Right lobe of liver (tissue), 6 donors: ENCODE data around the gene HRAS. TPM values are rescaled to one million over a fixed set of nuclear protein-coding genes. Genes with fewer than 3 reads are reported as not detected.

Source experiments
- ATAC-seq, 4 donors: fragments of 200-7000 bp; cut with Tn5 transposase; one replicate each; pipeline ENCODE4 v1.9.1; 2020; ENCODE audit warnings: mild to moderate bottlenecking in 4 of 4, moderate library complexity in 4 of 4
- DNase-seq, 3 donors: peaks; one replicate each; pipeline ENCODE4 v3.0.0-alpha.2; 2020
- H3K27ac ChIP-seq, 3 donors: fragments of 200-600 bp; one replicate each; pipeline ENCODE4 v1.8.0; 2022
- H3K27me3 ChIP-seq, 2 donors: fragments of 200-600 bp; one replicate each; pipeline ENCODE4 v1.8.0; 2022
- H3K36me3 ChIP-seq, 4 donors: fragments of 200-600 bp; sonication (generic) in 1 of 4; one replicate each; pipeline versions ENCODE4 v1.5.1 to v1.8.0; 2017 to 2022; ENCODE audit warnings: control low read depth in 1 of 4
- H3K4me1 ChIP-seq, 4 donors: fragments of 200-600 bp; sonication (generic) in 1 of 4; one replicate each; pipeline versions ENCODE4 v1.5.1 to v1.8.0; 2017 to 2022; ENCODE audit warnings: control low read depth in 1 of 4
- H3K4me3 ChIP-seq, 3 donors: fragments of 200-600 bp; one replicate each; pipeline ENCODE4 v1.8.0; 2022
- H3K9me3 ChIP-seq, 4 donors: fragments of 200-600 bp; sonication (generic) in 1 of 4; one replicate each; pipeline versions ENCODE4 v1.5.1 to v1.8.0; 2017 to 2022; ENCODE audit warnings: control low read depth in 1 of 4
- CTCF ChIP-seq, 4 donors: fragments of 200-600 bp in 3 of 4; fragments of 450-650 bp in 1 of 4; IDR thresholded peaks; one replicate each; pipeline versions ENCODE4 v1.5.1 to v1.8.0; 2016 to 2022; ENCODE audit warnings: antibody characterized with exemption in 4 of 4, mild to moderate bottlenecking in 2 of 4
- POLR2A ChIP-seq: fragments of 450-650 bp; IDR thresholded peaks from one replicate; pipeline ENCODE4 v1.6.1; 2017; ENCODE audit warnings: antibody characterized with exemption, mild to moderate bottlenecking
- WGBS: methylation state at CpG from one replicate; pipeline ENCODE4 v1.1.6; 2018; ENCODE audit warnings: low coverage, low lambda C conversion rate; ENCODE audit not compliant: insufficient coverage; ENCODE audit errors: missing lambda C conversion rate; 5-methylcytosine and 5-hydroxymethylcytosine counted together
- intact Hi-C, 2 donors: fragments of 100-400 bp; cut with DNase I; formaldehyde crosslinking; loops; one replicate each; pipeline versions ENCODE4 v1.11.2 to v1.14.1; 2022
- total RNA-seq, 6 experiments: library from RNA; depleted of rRNA in 2 of 6; stranded (reverse); fragments of >200 nt in 2 of 6; fragmentation: NEBNext Ultra II Directional in 3 of 6; extraction: Animal tissue kit (Norgen Biotek cat#: 25700) in 3 of 6; gene quantifications; one replicate each; pipeline versions ENCODE4 v1.1.0 to v1.2.4, GENCODE V29; 2016 to 2023
- donor health status: DM: no; HTN: yes; CAD: no.
- donor health status: DM: no; HTN: no; CAD: no.
- donor health status: DM: no; HTN: no; CAD: no.
- donor health status: DM: no; HTN: yes; CAD: no.
- donor health status: DM: no; HTN: yes; CAD: no.

The HRAS gene
- total RNA-seq, 6 experiments from 2014 or later: 7.6 to 20.9 (median 14.8) TPM

GRCh38 chr11:579830-580601 lies 44.6 kb upstream of the HRAS start:
- 19% methylated on average over 5 of the region's 20 CpGs for WGBS
- intact Hi-C loops: no loop called here
- TF ChIP-seq CTCF (IDR thresholded peaks at IDR 0.05): no peak
- no peak for TF ChIP-seq POLR2A
- DNase-seq (peak in 1 of 3 donors; percentile 62), ATAC-seq (peak; percentile 1 to 32 (median 24))
- Histone ChIP-seq H3K4me3 (no peak overlapping the region), H3K9me3 (no peaks in the 10 kb centered on the region), H3K27ac (peak overlapping the region in 1 of 3 donors; percentile 38), H3K4me1 (peaks cover 2 to 50% (median 24%) of the 10 kb centered on the region in 4 donors), H3K36me3 (peaks cover 0 to 25% (median 8%) of the 10 kb centered on the region in 4 donors), H3K27me3 (no peaks in the 10 kb centered on the region)

- Histone ChIP-seq H3K9me3 (no peaks in the 10 kb centered on the region), H3K27me3 (no peaks in the 10 kb centered on the region), H3K4me3 (peak overlapping the region; percentile 85 to 95 (median 95)), H3K36me3 (peaks cover 0 to 15% (median 4%) of the 10 kb centered on the region in 4 donors), H3K4me1 (peaks cover 2 to 58% (median 24%) of the 10 kb centered on the region in 4 donors), H3K27ac (peak overlapping the region in 1 of 3 donors; percentile 98)
- no peak for TF ChIP-seq POLR2A
- TF ChIP-seq CTCF (IDR thresholded peaks at IDR 0.05): no peak
- ATAC-seq (peak; percentile 8 to 37 (median 28)), DNase-seq (peak; percentile 38 to 80 (median 73))
- 32% methylated on average over 9 of the region's 21 CpGs for WGBS
- intact Hi-C loops: no loop called here
These were observed 43.1 kb upstream of the HRAS start for GRCh38 chr11:578276-579035.

DNA sequence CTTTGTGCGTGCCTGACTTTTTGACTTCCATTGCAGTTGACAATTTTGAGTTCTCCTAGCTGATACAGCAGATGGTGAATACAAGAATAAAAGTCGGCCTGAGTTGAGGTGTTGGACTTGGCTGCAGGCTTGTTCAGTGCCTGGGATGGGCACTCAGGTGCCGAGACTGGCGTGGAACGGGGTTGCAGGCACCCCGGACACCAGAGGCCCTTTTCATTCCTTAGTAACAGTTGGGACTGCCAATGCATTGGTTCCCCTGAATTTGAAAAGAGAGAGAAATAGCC lies 42.2 kb upstream of the HRAS start:
- no peak for TF ChIP-seq CTCF (IDR thresholded peaks at IDR 0.05)
- no peak for TF ChIP-seq POLR2A
- H3K27ac ChIP-seq: peak overlapping the region in 1 of 3 donors; percentile 98
- H3K4me3 ChIP-seq: peak overlapping the region; percentile 85 to 95 (median 95)
- H3K36me3 ChIP-seq: peaks cover 0 to 8% (median 4%) of the 10 kb centered on the region in 4 donors
- H3K27me3 ChIP-seq: no peaks in the 10 kb centered on the region
- WGBS: 17% methylated on average over 2 of the region's 6 CpGs
- DNase-seq: no peak
- ATAC-seq: no peak
- H3K9me3 ChIP-seq: no peaks in the 10 kb centered on the region
- peaks cover 2 to 65% (median 24%) of the 10 kb centered on the region in 4 donors for H3K4me1 ChIP-seq
- intact Hi-C loops: no loop called here

DNA sequence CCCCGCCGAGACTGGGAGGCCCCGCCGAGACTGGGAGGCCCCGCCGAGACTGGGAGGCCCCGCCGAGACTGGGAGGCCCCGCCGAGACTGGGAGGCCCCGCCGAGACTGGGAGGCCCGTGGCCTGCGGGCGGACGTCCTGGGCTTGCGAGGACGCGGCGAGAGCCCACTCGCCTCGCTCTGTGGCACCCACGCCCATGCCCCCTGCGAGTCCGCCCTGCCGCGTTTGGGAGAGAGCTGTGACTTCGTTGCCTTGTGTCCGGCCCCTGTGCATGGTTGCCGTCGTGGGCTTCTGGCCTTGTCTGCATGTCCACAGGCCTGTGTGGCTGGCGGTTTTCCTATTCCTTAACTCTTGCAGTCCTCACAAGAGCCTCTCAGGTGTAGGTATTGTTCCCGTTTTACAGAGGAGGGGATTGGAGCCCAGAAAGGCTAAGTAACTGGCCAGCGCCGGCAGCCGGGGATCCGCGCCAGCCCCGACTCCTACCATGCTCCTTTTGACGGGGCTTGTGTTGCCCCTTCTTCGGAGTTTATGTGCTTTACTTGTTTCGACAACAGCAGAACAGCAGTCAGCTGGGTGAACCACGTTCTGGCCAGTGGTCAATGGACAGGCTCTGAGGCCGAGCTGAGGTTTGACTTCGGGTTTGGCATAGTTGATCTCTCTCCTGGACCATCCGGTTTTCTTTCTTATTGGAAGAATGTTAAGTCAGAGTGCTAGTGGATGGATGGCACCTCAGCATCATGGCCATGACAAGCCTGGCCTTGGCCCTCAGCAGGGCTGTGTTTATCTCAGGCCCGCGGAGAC lies 41.6 kb upstream of the HRAS start:
- Histone ChIP-seq H3K4me1 (peaks cover 2 to 65% (median 24%) of the 10 kb centered on the region in 4 donors), H3K4me3 (peak overlapping the region; percentile 85 to 95 (median 95)), H3K27me3 (no peaks in the 10 kb centered on the region), H3K36me3 (peaks cover 0 to 3% (median 2%) of the 10 kb centered on the region in 4 donors), H3K27ac (peak overlapping the region; percentile 40 to 98 (median 43)), H3K9me3 (no peaks in the 10 kb centered on the region)
- WGBS: 0% methylated on average over 15 of the region's 48 CpGs
- intact Hi-C loops: no loop called here
- ATAC-seq (no peak), DNase-seq (peak; percentile 39 to 59 (median 56))
- TF ChIP-seq POLR2A (no peak), CTCF (IDR thresholded peaks at IDR 0.05) (no peak)
